IPS-18a (cell line): ENCODE data around the gene SKP2.

Experiments
- H3K27ac ChIP-seq: one replicate; pipeline ENCODE4 v1.5.1; 2013; ENCODE audit warnings: low read length
- H3K27me3 ChIP-seq: one replicate; pipeline ENCODE4 v1.6.1; 2013; ENCODE audit warnings: mild to moderate bottlenecking, low read length; ENCODE audit not compliant: control insufficient read depth, insufficient read depth
- H3K36me3 ChIP-seq: one replicate; pipeline ENCODE4 v1.6.1; 2013; ENCODE audit warnings: low read depth, low read length; ENCODE audit not compliant: control insufficient read depth
- H3K4me1 ChIP-seq: one replicate; pipeline ENCODE4 v1.6.1; 2013; ENCODE audit warnings: low read depth, low read length; ENCODE audit not compliant: control insufficient read depth
- H3K4me3 ChIP-seq: one replicate; pipeline ENCODE4 v1.5.1; 2013; ENCODE audit warnings: low read length
- H3K9ac ChIP-seq: one replicate; pipeline ENCODE4 v1.6.1; 2013; ENCODE audit warnings: mild to moderate bottlenecking, low read length, moderate library complexity
- H3K9me3 ChIP-seq: one replicate; pipeline ENCODE4 v1.6.1; 2013; ENCODE audit warnings: low read depth, low read length; ENCODE audit not compliant: control insufficient read depth

Gene SKP2

GRCh38 chr5:36232533-36232932 is 80.6 kb downstream of the SKP2 start:
- H3K9ac ChIP-seq: no peak overlapping the region
- no peak overlapping the region for H3K27ac ChIP-seq
- no peaks in the 10 kb centered on the region for H3K9me3 ChIP-seq

More at GRCh38 chr5:36232533-36232932, 80.6 kb downstream of the SKP2 start:
- Histone ChIP-seq H3K4me1 (peaks cover 7% of the 10 kb centered on the region), H3K27me3 (no peaks in the 10 kb centered on the region), H3K4me3 (no peak overlapping the region), H3K36me3 (no peaks in the 10 kb centered on the region)
